Parathyroid adenoma (tissue), 2 donors: ENCODE results near the gene TAS2R41.

ENCODE experiments used
- H2AFZ ChIP-seq: fragments of 300-600 bp; sonication (generic); one replicate; pipeline ENCODE4 v1.7.0; 2017; ENCODE audit warnings: antibody characterized with exemption, mild to moderate bottlenecking
- H3K27ac ChIP-seq: fragments of 300-600 bp; sonication (generic); one replicate; pipeline ENCODE4 v1.7.0; 2017
- H3K27me3 ChIP-seq: fragments of 300-600 bp; sonication (generic); one replicate; pipeline ENCODE4 v1.7.0; 2017; ENCODE audit warnings: low read length; ENCODE audit not compliant: control insufficient read depth, insufficient read depth
- H3K36me3 ChIP-seq: fragments of 300-600 bp; sonication (generic); one replicate; pipeline ENCODE4 v1.7.0; 2017; ENCODE audit warnings: low read length; ENCODE audit not compliant: control insufficient read depth, insufficient read depth
- H3K4me1 ChIP-seq: fragments of 300-600 bp; sonication (generic); one replicate; pipeline ENCODE4 v1.7.0; 2017; ENCODE audit warnings: control low read depth
- H3K4me2 ChIP-seq: fragments of 300-600 bp; sonication (generic); one replicate; pipeline ENCODE4 v1.7.0; 2017; ENCODE audit warnings: low read length
- H3K4me3 ChIP-seq: fragments of 300-600 bp; sonication (generic); one replicate; pipeline ENCODE4 v1.7.0; 2017; ENCODE audit warnings: low read depth, low read length
- H3K79me2 ChIP-seq: fragments of 300-600 bp; sonication (generic); one replicate; pipeline ENCODE4 v1.7.0; 2017; ENCODE audit warnings: control low read depth
- H3K9ac ChIP-seq: fragments of 300-600 bp; sonication (generic); one replicate; pipeline ENCODE4 v1.7.0; 2017; ENCODE audit warnings: mild to moderate bottlenecking
- H3K9me3 ChIP-seq: fragments of 300-600 bp; sonication (generic); one replicate; pipeline ENCODE4 v1.7.0; 2017; ENCODE audit warnings: low read length; ENCODE audit not compliant: control insufficient read depth
- TF ChIP-seq, protein P1 (sequence below): fragments of 300-600 bp; sonication (generic); IDR thresholded peaks from one replicate; pipeline ENCODE4 v1.7.0; 2017; ENCODE audit warnings: antibody characterized with exemption, mild to moderate bottlenecking
- donor health status: primary hyperparathyroidism.

The TAS2R41 gene, protein sequence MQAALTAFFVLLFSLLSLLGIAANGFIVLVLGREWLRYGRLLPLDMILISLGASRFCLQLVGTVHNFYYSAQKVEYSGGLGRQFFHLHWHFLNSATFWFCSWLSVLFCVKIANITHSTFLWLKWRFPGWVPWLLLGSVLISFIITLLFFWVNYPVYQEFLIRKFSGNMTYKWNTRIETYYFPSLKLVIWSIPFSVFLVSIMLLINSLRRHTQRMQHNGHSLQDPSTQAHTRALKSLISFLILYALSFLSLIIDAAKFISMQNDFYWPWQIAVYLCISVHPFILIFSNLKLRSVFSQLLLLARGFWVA

DNA sequence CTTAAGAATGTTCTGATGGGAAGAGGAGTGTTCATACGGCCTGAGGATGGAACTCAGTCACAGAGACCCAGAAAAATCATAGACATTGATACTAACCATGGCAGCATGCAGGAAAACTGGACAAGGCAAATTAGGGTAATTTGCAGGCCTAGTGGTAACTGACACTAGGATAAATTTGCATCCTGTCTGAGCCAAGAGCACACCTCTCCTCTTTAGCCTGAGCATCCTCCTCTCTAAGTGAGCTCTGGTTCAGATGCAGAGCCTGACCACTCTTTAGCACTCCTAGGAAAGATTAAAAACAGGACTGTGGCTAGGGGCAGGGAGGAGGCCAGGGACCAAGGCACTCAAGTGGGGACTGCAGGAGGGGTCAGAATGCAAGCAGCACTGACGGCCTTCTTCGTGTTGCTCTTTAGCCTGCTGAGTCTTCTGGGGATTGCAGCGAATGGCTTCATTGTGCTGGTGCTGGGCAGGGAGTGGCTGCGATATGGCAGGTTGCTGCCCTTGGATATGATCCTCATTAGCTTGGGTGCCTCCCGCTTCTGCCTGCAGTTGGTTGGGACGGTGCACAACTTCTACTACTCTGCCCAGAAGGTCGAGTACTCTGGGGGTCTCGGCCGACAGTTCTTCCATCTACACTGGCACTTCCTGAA, at the start of gene TAS2R41:
Gene TAS2R41 (plus strand): TSS at position 373 of the 650 bp plus-strand sequence. CDS start 0 bp downstream, at position 373.
- H3K79me2 ChIP-seq = no peaks in the 10 kb centered on the region

GRCh38 chr7:143429770-143430698, 47.6 kb upstream of the TAS2R41 start:
- H3K79me2 ChIP-seq = no peaks in the 10 kb centered on the region
- no peak overlapping the region for H3K27ac ChIP-seq
- no peak overlapping the region for H2AFZ ChIP-seq
- H3K9ac ChIP-seq = no peak overlapping the region
- H3K9me3 ChIP-seq = no peaks in the 10 kb centered on the region
- no peaks in the 10 kb centered on the region for H3K27me3 ChIP-seq
- TF ChIP-seq, protein P1, sequence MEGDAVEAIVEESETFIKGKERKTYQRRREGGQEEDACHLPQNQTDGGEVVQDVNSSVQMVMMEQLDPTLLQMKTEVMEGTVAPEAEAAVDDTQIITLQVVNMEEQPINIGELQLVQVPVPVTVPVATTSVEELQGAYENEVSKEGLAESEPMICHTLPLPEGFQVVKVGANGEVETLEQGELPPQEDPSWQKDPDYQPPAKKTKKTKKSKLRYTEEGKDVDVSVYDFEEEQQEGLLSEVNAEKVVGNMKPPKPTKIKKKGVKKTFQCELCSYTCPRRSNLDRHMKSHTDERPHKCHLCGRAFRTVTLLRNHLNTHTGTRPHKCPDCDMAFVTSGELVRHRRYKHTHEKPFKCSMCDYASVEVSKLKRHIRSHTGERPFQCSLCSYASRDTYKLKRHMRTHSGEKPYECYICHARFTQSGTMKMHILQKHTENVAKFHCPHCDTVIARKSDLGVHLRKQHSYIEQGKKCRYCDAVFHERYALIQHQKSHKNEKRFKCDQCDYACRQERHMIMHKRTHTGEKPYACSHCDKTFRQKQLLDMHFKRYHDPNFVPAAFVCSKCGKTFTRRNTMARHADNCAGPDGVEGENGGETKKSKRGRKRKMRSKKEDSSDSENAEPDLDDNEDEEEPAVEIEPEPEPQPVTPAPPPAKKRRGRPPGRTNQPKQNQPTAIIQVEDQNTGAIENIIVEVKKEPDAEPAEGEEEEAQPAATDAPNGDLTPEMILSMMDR = no peak
- no peaks in the 10 kb centered on the region for H3K36me3 ChIP-seq
- peaks cover 9% of the 10 kb centered on the region for H3K4me1 ChIP-seq
- no peak overlapping the region for H3K4me2 ChIP-seq
- H3K4me3 ChIP-seq = no peak overlapping the region

More for the DNA sequence above, at the start of gene TAS2R41:
- Histone ChIP-seq H3K36me3 (no peaks in the 10 kb centered on the region), H3K4me3 (no peak within 1 kb of the TSS), H3K27me3 (no peaks in the 10 kb centered on the region), H3K4me2 (no peak within 1 kb of the TSS), H3K27ac (no peak within 1 kb of the TSS), H3K4me1 (no peaks in the 10 kb centered on the region), H3K9me3 (no peaks in the 10 kb centered on the region), H2AFZ (peak within 1 kb of the TSS; percentile 59), H3K9ac (no peak within 1 kb of the TSS)
- TF ChIP-seq, protein P1 = no peak

DNA sequence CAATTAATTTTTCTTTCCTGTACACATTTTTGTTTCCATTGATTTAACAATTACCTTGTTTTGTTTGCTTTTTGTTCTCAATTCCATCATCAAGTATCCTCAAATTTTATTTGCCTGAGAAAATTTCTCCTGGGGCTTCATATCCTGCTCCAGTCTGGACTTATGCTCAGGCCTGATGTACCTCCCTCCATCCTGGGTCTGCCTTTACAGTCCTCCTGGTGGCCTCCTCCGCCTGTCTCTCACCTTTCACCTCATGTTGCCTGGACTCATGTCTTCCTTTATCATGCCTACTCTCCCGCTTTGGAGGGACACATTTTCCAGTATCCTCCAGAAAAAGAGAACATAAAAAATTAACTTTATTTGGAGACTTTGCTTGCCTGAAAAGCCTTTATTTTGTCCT, 46.6 kb upstream of the TAS2R41 start:
- Histone ChIP-seq H3K27ac (no peak overlapping the region), H3K79me2 (no peaks in the 10 kb centered on the region), H3K9me3 (no peaks in the 10 kb centered on the region), H3K36me3 (no peaks in the 10 kb centered on the region), H3K27me3 (no peaks in the 10 kb centered on the region), H3K9ac (no peak overlapping the region), H2AFZ (no peak overlapping the region), H3K4me2 (no peak overlapping the region), H3K4me3 (no peak overlapping the region), H3K4me1 (peaks cover 14% of the 10 kb centered on the region)
- TF ChIP-seq, protein P1 = no peak

GRCh38 chr7:143433759-143434158, 43.9 kb upstream of the TAS2R41 start:
- H3K36me3 ChIP-seq = no peaks in the 10 kb centered on the region
- H3K9ac ChIP-seq = no peak overlapping the region
- no peak overlapping the region for H2AFZ ChIP-seq
- no peaks in the 10 kb centered on the region for H3K9me3 ChIP-seq
- peaks cover 23% of the 10 kb centered on the region for H3K4me1 ChIP-seq
- no peaks in the 10 kb centered on the region for H3K79me2 ChIP-seq
- H3K4me2 ChIP-seq = no peak overlapping the region
- H3K27me3 ChIP-seq = no peaks in the 10 kb centered on the region
- no peak overlapping the region for H3K27ac ChIP-seq
- no peak overlapping the region for H3K4me3 ChIP-seq
- TF ChIP-seq, protein P1 = no peak
